EL (cell line): ENCODE data around the gene KLHL18.
"Not testable (repeated sequence)": the region's sequence is repeated elsewhere in the genome, so short reads cannot be mapped to it uniquely, and the experiment has no call there.

Experiments
- DNase-seq: peaks from one replicate; pipeline ENCODE4 v3.0.0-alpha.2; 2016

Gene KLHL18

GRCh38 chr3:47282424-47283192 is at the start of gene KLHL18, which contains the start of gene KIF9:
Gene KLHL18 (plus strand): TSS chr3:47282944. CDS start chr3:47282966, 22 bp downstream.
Gene KIF9 (minus strand): TSS chr3:47282799. CDS start chr3:47277374, 5,425 bp downstream.
- DNase-seq = peak; percentile 96

GRCh38 chr3:47238017-47238416 is 44.7 kb upstream of the KLHL18 start:
- DNase-seq = no peak

- DNase-seq = no peak
Observed at GRCh38 chr3:47239929-47240328, 42.8 kb upstream of the KLHL18 start.

GRCh38 chr3:47243419-47244147 is 39.2 kb upstream of the KLHL18 start:
- no peak for DNase-seq

GRCh38 chr3:47244531-47245100 is 38.1 kb upstream of the KLHL18 start:
- no peak for DNase-seq

- DNase-seq = no peak
Observed at GRCh38 chr3:47245271-47245670, 37.5 kb upstream of the KLHL18 start.

- no peak for DNase-seq
Observed at GRCh38 chr3:47247131-47248064, 35.3 kb upstream of the KLHL18 start.

- peak; percentile 47 for DNase-seq
Observed at GRCh38 chr3:47250309-47251060, 32.3 kb upstream of the KLHL18 start.

- DNase-seq = not testable (repeated sequence)
Observed at GRCh38 chr3:47251085-47251484, 31.7 kb upstream of the KLHL18 start.

- DNase-seq = no peak
Observed at GRCh38 chr3:47251689-47252088, 31.1 kb upstream of the KLHL18 start.

- not testable (repeated sequence) for DNase-seq
Observed at GRCh38 chr3:47256331-47256730, 26.4 kb upstream of the KLHL18 start.

- DNase-seq = no peak
Observed at GRCh38 chr3:47259114-47259513, 23.6 kb upstream of the KLHL18 start.

- DNase-seq = no peak
Observed at GRCh38 chr3:47260605-47261004, 22.1 kb upstream of the KLHL18 start.

GRCh38 chr3:47261301-47261700 is 21.4 kb upstream of the KLHL18 start:
- peak; percentile 73 for DNase-seq

- no peak for DNase-seq
Observed at GRCh38 chr3:47265008-47265407, 17.7 kb upstream of the KLHL18 start.

GRCh38 chr3:47265725-47266428 is 16.9 kb upstream of the KLHL18 start:
- no peak for DNase-seq

- DNase-seq = peak; percentile 90
Observed at GRCh38 chr3:47266709-47267489, 15.8 kb upstream of the KLHL18 start.

GRCh38 chr3:47267490-47267824 is 15.3 kb upstream of the KLHL18 start:
- no peak for DNase-seq

- no peak for DNase-seq
Observed at GRCh38 chr3:47270526-47270925, 12.2 kb upstream of the KLHL18 start.

GRCh38 chr3:47273564-47273963 is 9.2 kb upstream of the KLHL18 start:
- no peak for DNase-seq

- no peak for DNase-seq
Observed at GRCh38 chr3:47274652-47275051, 8.1 kb upstream of the KLHL18 start.
